Sigmoid colon (tissue), 4 donors: Measurements from ENCODE around the gene GEMIN7.

Experiments used
- EP300 ChIP-seq, 4 donors: sonication (generic); formaldehyde crosslinking; IDR thresholded peaks; one replicate each; pipeline ENCODE4 v1.6.1; 2017; ENCODE audit warnings: antibody characterized with exemption in 4 of 4
- POLR2A ChIP-seq, 2 donors: fragments of 450-650 bp; IDR thresholded peaks; one replicate each; pipeline ENCODE4 v1.6.1; 2016; ENCODE audit warnings: antibody characterized with exemption in 2 of 2, mild to moderate bottlenecking in 2 of 2, moderate library complexity in 2 of 2
- TF ChIP-seq, protein P1 (sequence below), 4 experiments: fragments of 450-650 bp in 3 of 4; fragments of 200-600 bp in 1 of 4; IDR thresholded peaks; one replicate each; pipeline ENCODE4 v1.5.1; 2016 to 2019; ENCODE audit warnings: antibody characterized with exemption in 4 of 4, mild to moderate bottlenecking in 3 of 4, moderate library complexity in 2 of 4

DNA sequence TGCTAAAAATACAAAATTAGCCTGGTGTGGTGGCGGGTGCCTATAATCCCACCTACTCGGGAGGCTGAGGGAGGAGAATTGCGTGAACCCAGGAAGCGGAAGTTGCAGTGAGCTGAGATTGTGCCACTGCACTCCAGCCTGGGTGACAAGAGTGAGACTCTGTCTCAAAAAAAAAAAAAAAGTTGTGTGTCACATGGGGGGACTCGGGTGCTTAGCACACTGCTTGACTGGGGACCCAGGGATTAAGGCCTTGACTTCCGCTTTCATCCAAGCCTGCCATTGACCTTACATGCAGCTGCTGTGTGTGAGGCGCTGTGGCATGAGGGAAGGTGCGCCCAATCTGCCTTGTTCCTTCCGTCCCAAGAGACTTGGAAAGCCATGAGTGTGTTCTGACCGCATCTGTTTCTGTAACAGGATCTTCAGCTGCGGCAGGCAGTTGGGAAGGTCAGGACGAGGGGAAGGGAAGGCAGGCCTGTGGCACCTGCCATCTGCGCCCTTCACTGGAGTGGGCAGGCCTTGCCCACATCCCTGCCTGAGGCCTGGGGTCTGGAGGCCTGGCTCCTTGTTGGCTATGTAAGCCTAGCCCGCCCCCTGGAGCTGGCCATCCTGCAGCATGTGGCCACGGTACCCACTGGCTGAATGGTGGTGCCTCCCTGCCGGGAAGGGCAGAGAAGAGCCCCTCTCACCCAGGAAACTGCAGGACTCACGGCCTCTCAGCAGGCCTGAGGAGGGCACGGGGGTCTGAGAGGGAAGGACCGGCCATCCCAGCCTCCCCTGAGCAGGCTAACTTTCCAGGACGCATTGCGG lies 37.0 kb downstream of the GEMIN7 start:
- TF ChIP-seq, protein P1, sequence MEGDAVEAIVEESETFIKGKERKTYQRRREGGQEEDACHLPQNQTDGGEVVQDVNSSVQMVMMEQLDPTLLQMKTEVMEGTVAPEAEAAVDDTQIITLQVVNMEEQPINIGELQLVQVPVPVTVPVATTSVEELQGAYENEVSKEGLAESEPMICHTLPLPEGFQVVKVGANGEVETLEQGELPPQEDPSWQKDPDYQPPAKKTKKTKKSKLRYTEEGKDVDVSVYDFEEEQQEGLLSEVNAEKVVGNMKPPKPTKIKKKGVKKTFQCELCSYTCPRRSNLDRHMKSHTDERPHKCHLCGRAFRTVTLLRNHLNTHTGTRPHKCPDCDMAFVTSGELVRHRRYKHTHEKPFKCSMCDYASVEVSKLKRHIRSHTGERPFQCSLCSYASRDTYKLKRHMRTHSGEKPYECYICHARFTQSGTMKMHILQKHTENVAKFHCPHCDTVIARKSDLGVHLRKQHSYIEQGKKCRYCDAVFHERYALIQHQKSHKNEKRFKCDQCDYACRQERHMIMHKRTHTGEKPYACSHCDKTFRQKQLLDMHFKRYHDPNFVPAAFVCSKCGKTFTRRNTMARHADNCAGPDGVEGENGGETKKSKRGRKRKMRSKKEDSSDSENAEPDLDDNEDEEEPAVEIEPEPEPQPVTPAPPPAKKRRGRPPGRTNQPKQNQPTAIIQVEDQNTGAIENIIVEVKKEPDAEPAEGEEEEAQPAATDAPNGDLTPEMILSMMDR (IDR thresholded peaks at IDR 0.05) = no peak
- TF ChIP-seq POLR2A (IDR thresholded peaks at IDR 0.05) = no peak
- TF ChIP-seq EP300 (IDR thresholded peaks at IDR 0.05) = no peak
